H9 (cell line): ENCODE results near the gene RALGAPA2. TPM values are rescaled to one million over a fixed set of nuclear protein-coding genes. Genes with fewer than 3 reads are reported as not detected.

Experiments used
- DNase-seq: peaks from one replicate; pipeline ENCODE4 v3.0.0-alpha.2; 2017
- H2AFZ ChIP-seq: one replicate; pipeline ENCODE4 v1.6.1; 2013; ENCODE audit warnings: mild to moderate bottlenecking, low read length, control low read depth, moderate library complexity
- H2AK5ac ChIP-seq: 2 replicates; pipeline ENCODE4 v1.6.1; 2013; ENCODE audit warnings: low read length, control low read depth, mixed read lengths; ENCODE audit not compliant: insufficient read length
- H2BK120ac ChIP-seq: one replicate; pipeline ENCODE4 v1.6.1; 2013; ENCODE audit warnings: low read depth, mild to moderate bottlenecking, low read length, control low read depth, inconsistent platforms; ENCODE audit not compliant: poor library complexity, severe bottlenecking
- H2BK12ac ChIP-seq: 2 replicates; pipeline ENCODE4 v1.6.1; 2013; ENCODE audit warnings: low read length, control low read depth, mixed read lengths, low read depth; ENCODE audit not compliant: insufficient read length
- H2BK15ac ChIP-seq: 2 replicates; pipeline ENCODE4 v1.6.1; 2013; ENCODE audit warnings: low read depth, low read length, control low read depth
- H2BK20ac ChIP-seq: one replicate; pipeline ENCODE4 v1.6.1; 2013; ENCODE audit warnings: low read depth, mild to moderate bottlenecking, low read length, control low read depth, inconsistent platforms; ENCODE audit not compliant: poor library complexity, severe bottlenecking
- H2BK5ac ChIP-seq: 2 replicates; pipeline ENCODE4 v1.6.1; 2013; ENCODE audit warnings: low read length, control low read depth, mixed read lengths; ENCODE audit not compliant: insufficient read length
- H3K14ac ChIP-seq: 2 replicates; pipeline ENCODE4 v1.6.1; 2013; ENCODE audit warnings: low read length, control low read depth; ENCODE audit not compliant: insufficient read depth
- H3K18ac ChIP-seq: 2 replicates; pipeline ENCODE4 v1.6.1; 2013; ENCODE audit warnings: low read depth, mild to moderate bottlenecking, mixed read lengths, low read length, control low read depth; ENCODE audit not compliant: insufficient read length
- H3K23ac ChIP-seq: 2 replicates; pipeline ENCODE4 v1.6.1; 2013; ENCODE audit warnings: low read length, control low read depth, mixed read lengths, low read depth; ENCODE audit not compliant: insufficient read length
- H3K23me2 ChIP-seq: 2 replicates; pipeline ENCODE4 v1.6.1; 2013; ENCODE audit warnings: low read depth, mild to moderate bottlenecking, mixed read lengths, low read length, control low read depth; ENCODE audit not compliant: insufficient read length, poor library complexity, severe bottlenecking
- H3K27ac ChIP-seq: 2 replicates; pipeline ENCODE4 v1.5.1; 2013; ENCODE audit warnings: low read length, control low read depth, mixed read lengths, low read depth; ENCODE audit not compliant: insufficient read length
- H3K27me3 ChIP-seq: 2 replicates; pipeline ENCODE4 v1.6.1; 2013; ENCODE audit warnings: low read length, control low read depth, inconsistent platforms; ENCODE audit not compliant: insufficient read depth
- H3K4ac ChIP-seq: 2 replicates; pipeline ENCODE4 v1.6.1; 2013; ENCODE audit warnings: low read depth, mild to moderate bottlenecking, control low read depth, inconsistent platforms, low read length, moderate library complexity
- H3K4me1 ChIP-seq: 2 replicates; pipeline ENCODE4 v1.6.1; 2013; ENCODE audit warnings: low read length, control low read depth, inconsistent platforms; ENCODE audit not compliant: insufficient read depth
- H3K4me2 ChIP-seq: 2 replicates; pipeline ENCODE4 v1.6.1; 2013; ENCODE audit warnings: low read length, control low read depth, mixed read lengths; ENCODE audit not compliant: insufficient read length, insufficient read depth
- H3K56ac ChIP-seq: 2 replicates; pipeline ENCODE4 v1.6.1; 2013; ENCODE audit warnings: low read depth, mild to moderate bottlenecking, mixed read lengths, low read length, control low read depth; ENCODE audit not compliant: insufficient read length
- H3K79me1 ChIP-seq: 2 replicates; pipeline ENCODE4 v1.6.1; 2013; ENCODE audit warnings: low read depth, mild to moderate bottlenecking, moderate library complexity, low read length, control low read depth, inconsistent platforms; ENCODE audit not compliant: insufficient read depth, poor library complexity, severe bottlenecking
- H3K79me2 ChIP-seq: 2 replicates; pipeline ENCODE4 v1.6.1; 2013; ENCODE audit warnings: low read length, control low read depth, inconsistent platforms; ENCODE audit not compliant: insufficient read depth
- H3K9ac ChIP-seq: 2 replicates; pipeline ENCODE4 v1.6.1; 2013; ENCODE audit warnings: low read length, control low read depth, mixed read lengths; ENCODE audit not compliant: insufficient read length; ENCODE audit errors: extremely low read depth
- H3K9me3 ChIP-seq: one replicate; pipeline ENCODE4 v1.6.1; 2013; ENCODE audit warnings: low read depth, low read length, inconsistent platforms; ENCODE audit not compliant: control insufficient read depth
- H3T11ph ChIP-seq: one replicate; pipeline ENCODE4 v1.6.1; 2013; ENCODE audit warnings: mild to moderate bottlenecking, low read length, control low read depth, inconsistent platforms
- H4K20me1 ChIP-seq: one replicate; pipeline ENCODE4 v1.6.1; 2013; ENCODE audit not compliant: control insufficient read depth, insufficient read length, insufficient read depth
- H4K5ac ChIP-seq: 2 replicates; pipeline ENCODE4 v1.6.1; 2013; ENCODE audit warnings: low read depth, mild to moderate bottlenecking, mixed read lengths, low read length, control low read depth; ENCODE audit not compliant: insufficient read length
- H4K8ac ChIP-seq: replicated peaks from 2 replicates; pipeline ENCODE4 v1.6.1; 2013; ENCODE audit warnings: low read length, control low read depth, mixed read lengths, low read depth; ENCODE audit not compliant: insufficient read length
- H4K91ac ChIP-seq: 2 replicates; pipeline ENCODE4 v1.6.1; 2013; ENCODE audit warnings: low read depth, mild to moderate bottlenecking, moderate library complexity, mixed read lengths, low read length, control low read depth; ENCODE audit not compliant: insufficient read length
- H3K27ac Mint-ChIP-seq, 3 experiments: 2 replicates in 2 of 3; 3 replicates in 1 of 3; pipeline ENCODE4 v1.8.0; 2020 to 2021; ENCODE audit warnings: mixed read lengths in 3 of 3, mild to moderate bottlenecking in 1 of 3, moderate library complexity in 1 of 3
- H3K27me3 Mint-ChIP-seq: 2 replicates; pipeline ENCODE4 v1.8.0; 2021; ENCODE audit warnings: low read depth, mild to moderate bottlenecking, moderate library complexity, mixed read lengths
- H3K36me3 Mint-ChIP-seq, 3 experiments: 2 replicates in 2 of 3; 3 replicates in 1 of 3; pipeline ENCODE4 v1.8.0; 2020 to 2021; ENCODE audit warnings: low read depth in 3 of 3, mixed read lengths in 3 of 3; ENCODE audit not compliant: insufficient read depth in 1 of 3
- H3K4me1 Mint-ChIP-seq, 2 experiments: 2 replicates each; pipeline ENCODE4 v1.8.0; 2020; ENCODE audit warnings: mixed read lengths in 2 of 2
- H3K4me3 Mint-ChIP-seq, 2 experiments: 2 replicates in 1 of 2; 3 replicates in 1 of 2; pipeline ENCODE4 v1.8.0; 2020 to 2021; ENCODE audit warnings: mild to moderate bottlenecking in 2 of 2, mixed read lengths in 2 of 2, moderate library complexity in 1 of 2
- H3K9me3 Mint-ChIP-seq, 2 experiments: 2 replicates in 1 of 2; 3 replicates in 1 of 2; pipeline ENCODE4 v1.8.0; 2020; ENCODE audit warnings: mild to moderate bottlenecking in 2 of 2, mixed read lengths in 2 of 2, moderate library complexity in 1 of 2
- CTCF ChIP-seq: fragments of 200-600 bp; sonication (generic); conservative IDR thresholded peaks from 3 replicates; pipeline ENCODE4 v1.8.0; 2021; ENCODE audit warnings: antibody characterized with exemption, mild to moderate bottlenecking
- WGBS: extraction: QIAGEN DNeasy Blood & Tissue Kit; methylation state at CpG from one replicate; pipeline ENCODE4 v1.1.7; 2013; ENCODE audit warnings: missing lambda C conversion rate, low lambda C conversion rate, mixed read lengths; ENCODE audit not compliant: insufficient read length; ENCODE audit errors: extremely low coverage; 5-methylcytosine and 5-hydroxymethylcytosine counted together
- total RNA-seq: library from RNA; stranded (reverse); gene quantifications from 2 replicates; pipeline ENCODE4 v1.2.1, GENCODE V29; 2021

RALGAPA2 gene
- total RNA-seq, 1 experiment from 2014 or later: 16.6 TPM

GRCh38 chr20:20695250-20695816 is 17.1 kb downstream of the RALGAPA2 start:
- H2BK5ac ChIP-seq: no peak overlapping the region
- H3K79me2 ChIP-seq: 0 out of 2 replicates have a peak, but pooled peaks cover 2% of the 10 kb centered on the region
- H4K91ac ChIP-seq: no peak overlapping the region

More at GRCh38 chr20:20695250-20695816, 17.1 kb downstream of the RALGAPA2 start:
- no peaks in the 10 kb centered on the region for H3K4me1 ChIP-seq
- Mint-ChIP-seq H3K9me3 (no peaks in the 10 kb centered on the region), H3K27ac (no peak overlapping the region), H3K4me3 (no peak overlapping the region), H3K27me3 (no peaks in the 10 kb centered on the region), H3K4me1 (peaks cover 3 to 7% of the 10 kb centered on the region in 2 experiments; a peak in 3 of 4 replicates), H3K36me3 (no peaks in the 10 kb centered on the region)
- no peak overlapping the region for H4K8ac ChIP-seq
- H3K9me3 ChIP-seq: no peaks in the 10 kb centered on the region
- H3T11ph ChIP-seq: no peak overlapping the region
- no peak overlapping the region for H2BK12ac ChIP-seq
- no peak overlapping the region for H2BK120ac ChIP-seq
- no peak overlapping the region for H3K18ac ChIP-seq
- H3K79me1 ChIP-seq: peaks cover 3% of the 10 kb centered on the region
- H3K27me3 ChIP-seq: no peaks in the 10 kb centered on the region
- H4K20me1 ChIP-seq: peaks cover 2% of the 10 kb centered on the region
- H3K4ac ChIP-seq: no peak overlapping the region
- H2BK20ac ChIP-seq: no peak overlapping the region
- no CpG with 5 or more reads among the region's 1 CpG for WGBS
- H3K23me2 ChIP-seq: no peaks in the 10 kb centered on the region
- no peak for DNase-seq
- H3K23ac ChIP-seq: no peak overlapping the region
- H2AK5ac ChIP-seq: no peak overlapping the region
- no peak overlapping the region for H3K27ac ChIP-seq
- H2AFZ ChIP-seq: no peak overlapping the region
- H3K9ac ChIP-seq: no peak overlapping the region
- no peak overlapping the region for H4K5ac ChIP-seq
- H2BK15ac ChIP-seq: no peak overlapping the region
- H3K14ac ChIP-seq: no peak overlapping the region
- TF ChIP-seq CTCF: no peak
- H3K4me2 ChIP-seq: no peak overlapping the region
- H3K56ac ChIP-seq: no peak overlapping the region
